HK-2 (cell line): Measurements from ENCODE around the gene ETFA.
"Not testable (repeated sequence)": the region's sequence is repeated elsewhere in the genome, so short reads cannot be mapped to it uniquely, and the experiment has no call there.

Source experiments
- DNase-seq: peaks from one replicate; pipeline ENCODE4 v3.0.0-alpha.2; 2018; ENCODE audit not compliant: unreplicated experiment

ETFA gene

GRCh38 chr15:76270876-76271275 lies 40.4 kb downstream of the ETFA start:
- DNase-seq, result no peak

GRCh38 chr15:76267077-76267476 lies 44.2 kb downstream of the ETFA start:
- DNase-seq, result no peak

- DNase-seq, result not testable (repeated sequence)
These were observed 45.5 kb downstream of the ETFA start for GRCh38 chr15:76265769-76266168.

- DNase-seq, result no peak
These were observed 50.9 kb downstream of the ETFA start for GRCh38 chr15:76260246-76260938.

- no peak for DNase-seq
These were observed 51.9 kb downstream of the ETFA start for GRCh38 chr15:76259392-76259791.

- no peak for DNase-seq
These were observed 52.8 kb downstream of the ETFA start for GRCh38 chr15:76258460-76258859.

- no peak for DNase-seq
These were observed 57.4 kb downstream of the ETFA start for GRCh38 chr15:76253691-76254473.

- DNase-seq, result no peak
These were observed 59.0 kb downstream of the ETFA start for GRCh38 chr15:76252249-76252648.

- DNase-seq, result no peak
These were observed 59.6 kb downstream of the ETFA start for GRCh38 chr15:76251717-76252116.

GRCh38 chr15:76245072-76245610 lies 66.1 kb downstream of the ETFA start:
- no peak for DNase-seq

- no peak for DNase-seq
These were observed 71.5 kb downstream of the ETFA start for GRCh38 chr15:76239786-76240185.

- DNase-seq, result no peak
These were observed 74.9 kb downstream of the ETFA start for GRCh38 chr15:76236350-76236749.

- DNase-seq, result no peak
These were observed 76.0 kb downstream of the ETFA start for GRCh38 chr15:76235186-76235826.

GRCh38 chr15:76234337-76234889 lies 76.9 kb downstream of the ETFA start:
- DNase-seq, result no peak

- DNase-seq, result no peak
These were observed 77.3 kb downstream of the ETFA start for GRCh38 chr15:76233921-76234320.

- DNase-seq, result no peak
These were observed 82.0 kb downstream of the ETFA start for GRCh38 chr15:76229266-76229665.

- no peak for DNase-seq
These were observed 87.7 kb downstream of the ETFA start for GRCh38 chr15:76223521-76223920.

- no peak for DNase-seq
These were observed 89.1 kb downstream of the ETFA start for GRCh38 chr15:76222159-76222558.

- no peak for DNase-seq
These were observed 90.0 kb downstream of the ETFA start for GRCh38 chr15:76221085-76221767.

GRCh38 chr15:76217882-76218217 lies 93.4 kb downstream of the ETFA start:
- DNase-seq, result no peak

GRCh38 chr15:76217029-76217881 lies 94.0 kb downstream of the ETFA start:
- no peak for DNase-seq
